Stomach (tissue), 9 donors: ENCODE measurements around the gene HMGB4. TPM values are rescaled to one million over a fixed set of nuclear protein-coding genes. Genes with fewer than 3 reads are reported as not detected.

ENCODE experiments used
- DNase-seq, 2 donors: peaks; one replicate each; pipeline versions ENCODE4 v3.0.0 to v3.0.0-alpha.2; 2013 to 2019
- H3K27ac ChIP-seq, 5 donors: fragments of 200-600 bp in 4 of 5; sonication (generic) in 4 of 5; one replicate each; pipeline ENCODE4 v1.5.1; 2013 to 2019; ENCODE audit warnings: mild to moderate bottlenecking in 1 of 5, moderate library complexity in 1 of 5
- H3K27me3 ChIP-seq, 3 donors: fragments of 200-600 bp; sonication (generic); one replicate each; pipeline ENCODE4 v1.5.1; 2017 to 2019; ENCODE audit warnings: mixed run types in 1 of 3
- H3K36me3 ChIP-seq, 4 donors: fragments of 200-600 bp; sonication (generic); 1 replicate in 3 of 4; 2 replicates in 1 of 4; pipeline ENCODE4 v1.5.1; 2016 to 2019
- H3K4me1 ChIP-seq, 4 donors: fragments of 200-600 bp; sonication (generic); one replicate each; pipeline ENCODE4 v1.5.1; 2016 to 2019
- H3K4me3 ChIP-seq, 4 donors: fragments of 200-600 bp; sonication (generic) in 3 of 4; one replicate each; pipeline ENCODE4 v1.5.1; 2016 to 2019; ENCODE audit warnings: mild to moderate bottlenecking in 1 of 4
- H3K9me3 ChIP-seq, 4 donors: fragments of 200-600 bp; sonication (generic); one replicate each; pipeline ENCODE4 v1.5.1; 2016 to 2019
- EP300 ChIP-seq: sonication (generic); formaldehyde crosslinking; IDR thresholded peaks from one replicate; pipeline ENCODE4 v1.6.1; 2017; ENCODE audit warnings: antibody characterized with exemption
- POLR2A ChIP-seq, 4 donors: fragments of 450-650 bp; IDR thresholded peaks; one replicate each; pipeline ENCODE4 v1.6.1; 2016; ENCODE audit warnings: antibody characterized with exemption in 4 of 4, control low read depth in 2 of 4, mild to moderate bottlenecking in 1 of 4, moderate library complexity in 1 of 4
- POLR2AphosphoS5 ChIP-seq, 3 donors: sonication (generic); formaldehyde crosslinking; IDR thresholded peaks; one replicate each; pipeline ENCODE4 v1.6.1; 2016; ENCODE audit warnings: antibody characterized with exemption in 3 of 3
- WGBS, 5 donors: extraction: QIAGEN DNeasy Blood & Tissue Kit in 3 of 5; methylation state at CpG; one replicate each; pipeline versions ENCODE4 v1.1.5 to v1.1.7; 2013 to 2018; 5-methylcytosine and 5-hydroxymethylcytosine counted together
- intact Hi-C: fragments of 100-400 bp; cut with DNase I; formaldehyde crosslinking; loops from one replicate; pipeline ENCODE4 v1.15.1; 2023; ENCODE audit warnings: low total_unique reads
- polyA plus RNA-seq, 3 donors: library from polyadenylated mRNA; stranded (reverse); fragments of 200-250 nt; gene quantifications; one replicate each; pipeline ENCODE4 v1.2.3, GENCODE V29; 2013
- total RNA-seq, 5 donors: library from RNA; depleted of rRNA; stranded (reverse); fragments of >200 nt; gene quantifications; one replicate each; pipeline versions ENCODE4 v1.1.0 to v1.2.3, GENCODE V29; 2014 to 2016
- TF ChIP-seq, protein P1 (sequence below), 7 experiments: fragments of 450-650 bp in 4 of 7; fragments of 200-600 bp in 3 of 7; sonication (generic) in 3 of 7; IDR thresholded peaks; one replicate each; pipeline ENCODE4 v1.5.1; 2016 to 2019; ENCODE audit warnings: antibody characterized with exemption in 7 of 7, control low read depth in 2 of 7, mild to moderate bottlenecking in 1 of 7
- donor health status: healthy with polysubstance abuse.
- donor health status: Bipolar disorder and iron deficiency.
- donor health status: healthy.

HMGB4 gene
- total and polyA plus RNA-seq, 8 donors: not detected

DNA sequence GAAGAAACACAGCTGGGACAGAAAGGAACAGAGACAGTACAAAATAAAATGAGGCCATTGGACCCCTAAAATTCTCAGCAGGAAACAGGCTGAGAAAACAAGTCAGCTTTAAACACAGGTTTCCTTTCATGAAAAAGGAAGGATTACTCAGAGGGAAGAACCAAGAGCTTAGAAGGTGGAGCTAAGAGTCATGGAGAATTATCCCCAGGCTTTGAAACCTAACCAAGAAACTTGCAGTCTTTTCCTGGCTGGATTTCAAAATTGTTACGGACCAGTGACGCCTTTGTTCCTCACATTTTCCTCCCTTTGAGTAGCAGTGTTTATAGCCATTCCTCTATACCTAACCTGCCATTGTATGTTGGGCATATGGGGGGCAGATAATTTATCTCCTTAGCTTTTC is 8.8 kb downstream of the HMGB4 start:
- no peaks in the 10 kb centered on the region for H3K4me1 ChIP-seq
- 73 to 84% (median 78%) methylated on average over 2 of the region's 2 CpGs for WGBS, 5 donors
- no peaks in the 10 kb centered on the region for H3K9me3 ChIP-seq
- H3K36me3 ChIP-seq: no peaks in the 10 kb centered on the region
- H3K27ac ChIP-seq: no peak overlapping the region
- DNase-seq: no peak
- TF ChIP-seq EP300 (no peak), POLR2AphosphoS5 (IDR thresholded peaks at IDR 0.05) (no peak)
- H3K4me3 ChIP-seq: no peak overlapping the region
- intact Hi-C loops: no loop called here
- peaks cover 0 to 4% (median 0%) of the 10 kb centered on the region in 3 donors for H3K27me3 ChIP-seq

DNA sequence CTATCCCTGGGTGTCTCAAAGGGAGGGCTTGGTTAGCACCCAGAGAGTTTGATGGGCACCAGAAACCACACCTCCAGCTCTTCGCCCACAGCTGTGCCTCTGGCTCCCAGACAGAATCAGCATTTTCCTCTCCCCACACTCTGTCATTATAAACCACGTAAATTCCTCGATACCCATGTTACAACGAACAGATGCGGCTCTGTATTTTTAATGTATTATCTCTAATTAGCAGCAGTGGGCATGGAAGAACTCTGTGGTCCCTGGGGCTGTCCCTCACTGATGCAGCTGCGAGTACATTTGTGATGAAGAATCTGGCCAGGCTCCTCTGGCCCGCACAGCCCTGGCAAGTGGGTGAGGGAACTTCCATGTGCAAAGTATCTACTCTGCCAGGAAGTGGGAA is 10.8 kb downstream of the HMGB4 start:
- Histone ChIP-seq H3K27me3 (peaks cover 0 to 9% (median 0%) of the 10 kb centered on the region in 3 donors), H3K27ac (no peak overlapping the region), H3K4me1 (no peaks in the 10 kb centered on the region), H3K36me3 (no peaks in the 10 kb centered on the region), H3K4me3 (no peak overlapping the region), H3K9me3 (no peaks in the 10 kb centered on the region)
- WGBS, 5 donors: 79 to 87% (median 83%) methylated on average over 7 of the region's 7 CpGs
- intact Hi-C loops: no loop called here
- no peak for DNase-seq
- TF ChIP-seq, protein P1, sequence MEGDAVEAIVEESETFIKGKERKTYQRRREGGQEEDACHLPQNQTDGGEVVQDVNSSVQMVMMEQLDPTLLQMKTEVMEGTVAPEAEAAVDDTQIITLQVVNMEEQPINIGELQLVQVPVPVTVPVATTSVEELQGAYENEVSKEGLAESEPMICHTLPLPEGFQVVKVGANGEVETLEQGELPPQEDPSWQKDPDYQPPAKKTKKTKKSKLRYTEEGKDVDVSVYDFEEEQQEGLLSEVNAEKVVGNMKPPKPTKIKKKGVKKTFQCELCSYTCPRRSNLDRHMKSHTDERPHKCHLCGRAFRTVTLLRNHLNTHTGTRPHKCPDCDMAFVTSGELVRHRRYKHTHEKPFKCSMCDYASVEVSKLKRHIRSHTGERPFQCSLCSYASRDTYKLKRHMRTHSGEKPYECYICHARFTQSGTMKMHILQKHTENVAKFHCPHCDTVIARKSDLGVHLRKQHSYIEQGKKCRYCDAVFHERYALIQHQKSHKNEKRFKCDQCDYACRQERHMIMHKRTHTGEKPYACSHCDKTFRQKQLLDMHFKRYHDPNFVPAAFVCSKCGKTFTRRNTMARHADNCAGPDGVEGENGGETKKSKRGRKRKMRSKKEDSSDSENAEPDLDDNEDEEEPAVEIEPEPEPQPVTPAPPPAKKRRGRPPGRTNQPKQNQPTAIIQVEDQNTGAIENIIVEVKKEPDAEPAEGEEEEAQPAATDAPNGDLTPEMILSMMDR (IDR thresholded peaks at IDR 0.05): no peak
- TF ChIP-seq POLR2A (IDR thresholded peaks at IDR 0.05): no peak
- TF ChIP-seq EP300: no peak
- TF ChIP-seq POLR2AphosphoS5 (IDR thresholded peaks at IDR 0.05): no peak

DNA sequence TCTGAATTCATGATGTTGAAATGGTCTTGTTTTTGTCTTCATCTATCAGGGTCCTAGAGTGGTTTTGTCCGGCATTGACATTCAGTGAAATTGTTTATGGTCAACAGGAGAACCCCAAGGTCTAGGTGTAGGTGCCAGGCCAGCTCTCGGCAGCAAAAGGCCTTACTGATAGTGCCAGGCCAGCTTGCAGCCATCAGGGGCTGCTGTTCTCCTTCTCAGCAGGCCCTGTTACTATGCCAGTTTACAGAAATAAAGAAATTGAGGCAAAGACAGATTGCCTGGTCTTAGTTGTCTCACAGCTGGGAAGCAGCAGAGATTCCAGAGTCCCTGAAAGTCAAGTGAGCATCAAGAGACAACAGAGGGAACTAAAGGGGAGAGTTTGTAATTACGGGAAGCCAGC is 12.0 kb downstream of the HMGB4 start:
- Histone ChIP-seq H3K4me3 (no peak overlapping the region), H3K4me1 (no peaks in the 10 kb centered on the region), H3K9me3 (no peaks in the 10 kb centered on the region), H3K27ac (no peak overlapping the region), H3K36me3 (no peaks in the 10 kb centered on the region), H3K27me3 (peaks cover 0 to 9% (median 0%) of the 10 kb centered on the region in 3 donors)
- WGBS, 5 donors: 64 to 82% (median 69%) methylated on average over 3 of the region's 3 CpGs
- intact Hi-C loops: no loop called here
- DNase-seq: no peak
- no peak for TF ChIP-seq EP300

DNA sequence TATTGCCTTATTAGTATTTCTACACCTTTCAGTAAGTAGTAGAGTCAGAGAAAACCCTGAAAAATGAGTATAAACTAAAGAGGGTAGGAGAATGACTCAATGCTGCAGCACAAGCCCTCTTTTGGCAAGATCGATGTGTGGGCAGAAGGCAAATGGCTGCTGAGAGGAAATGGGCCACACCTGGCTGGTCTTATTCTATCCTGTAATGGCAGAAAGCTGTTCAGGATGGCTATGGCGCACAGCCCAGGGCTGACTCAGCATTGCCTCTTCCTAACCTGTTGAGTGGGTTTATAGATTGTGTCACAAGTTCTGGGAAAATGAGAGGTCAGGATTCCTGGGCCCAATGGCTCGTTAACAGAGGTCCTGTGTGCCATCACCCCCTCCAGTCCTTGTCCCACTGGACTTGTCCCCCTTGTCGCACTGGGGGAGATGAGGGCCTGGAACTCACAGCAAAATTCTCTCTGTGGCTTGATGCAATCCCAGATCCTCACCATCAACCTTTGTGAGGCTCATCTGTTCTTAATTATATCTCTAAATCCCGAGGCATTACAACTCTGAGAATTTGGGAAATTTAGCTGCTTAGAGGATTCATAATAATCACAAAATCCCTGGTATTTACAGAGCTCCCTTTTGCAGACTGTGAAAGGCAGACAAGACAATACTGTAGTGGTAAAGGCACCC is 13.2 kb downstream of the HMGB4 start:
- Histone ChIP-seq H3K27me3 (peaks cover 0 to 10% (median 0%) of the 10 kb centered on the region in 3 donors), H3K9me3 (no peaks in the 10 kb centered on the region), H3K27ac (no peak overlapping the region), H3K4me3 (no peak overlapping the region), H3K4me1 (no peaks in the 10 kb centered on the region), H3K36me3 (no peaks in the 10 kb centered on the region)
- no peak for DNase-seq
- intact Hi-C loops: no loop called here
- no peak for TF ChIP-seq POLR2A (IDR thresholded peaks at IDR 0.05)
- TF ChIP-seq EP300: no peak
- TF ChIP-seq, protein P1 (IDR thresholded peaks at IDR 0.05): no peak
- TF ChIP-seq POLR2AphosphoS5 (IDR thresholded peaks at IDR 0.05): no peak
- WGBS, 5 donors: 63 to 79% (median 77%) methylated on average over 3 to 5 of the region's 5 CpGs

DNA sequence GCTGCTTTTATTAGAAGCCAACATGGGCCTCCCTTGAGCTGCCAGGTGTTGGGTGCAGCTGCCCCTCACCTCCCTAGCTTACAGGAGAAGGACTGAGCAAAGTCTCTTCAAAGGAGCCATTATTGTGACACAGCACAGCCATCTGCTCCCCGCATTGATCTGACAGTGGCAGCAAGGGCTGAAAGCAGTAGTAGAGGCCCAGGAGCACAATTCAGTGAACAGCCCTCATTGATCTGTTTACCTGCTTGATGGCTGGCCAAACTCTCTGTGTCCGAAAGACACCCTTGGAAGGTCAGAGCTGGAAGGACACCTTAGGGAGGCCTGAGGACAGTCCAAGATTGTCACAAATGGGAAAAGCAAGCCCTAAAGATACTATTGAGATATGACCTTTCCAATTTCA is 14.5 kb downstream of the HMGB4 start:
- Histone ChIP-seq H3K4me1 (no peaks in the 10 kb centered on the region), H3K9me3 (no peaks in the 10 kb centered on the region), H3K4me3 (no peak overlapping the region), H3K27ac (no peak overlapping the region), H3K36me3 (no peaks in the 10 kb centered on the region), H3K27me3 (peaks cover 0 to 13% (median 0%) of the 10 kb centered on the region in 3 donors)
- 60 to 83% (median 79%) methylated on average over 2 of the region's 2 CpGs for WGBS, 5 donors
- DNase-seq: no peak
- intact Hi-C loops: no loop called here
- no peak for TF ChIP-seq POLR2AphosphoS5 (IDR thresholded peaks at IDR 0.05)
- TF ChIP-seq, protein P1 (IDR thresholded peaks at IDR 0.05): no peak
- no peak for TF ChIP-seq POLR2A (IDR thresholded peaks at IDR 0.05)
- no peak for TF ChIP-seq EP300
